Right forelimb (tissue), 1 donor: ENCODE data around the gene ACSF2.

Experiments
- DNase-seq: peaks from one replicate; pipeline ENCODE4 v3.0.0-alpha.2; 2018

Gene ACSF2

GRCh38 chr17:50505591-50506130 is 79.6 kb downstream of the ACSF2 start:
- DNase-seq: no peak

- DNase-seq: no peak
Observed at GRCh38 chr17:50506298-50506697, 80.3 kb downstream of the ACSF2 start.

- peak; percentile 89 for DNase-seq
Observed at GRCh38 chr17:50507871-50508572, 82.0 kb downstream of the ACSF2 start, which contains the start of gene MYCBPAP. TSS of gene MYCBPAP (plus strand) at chr17:50508439. CDS start at chr17:50508675, 236 bp downstream.

GRCh38 chr17:50508573-50509460 is 82.8 kb downstream of the ACSF2 start:
- no peak for DNase-seq

GRCh38 chr17:50511058-50511457 is 85.0 kb downstream of the ACSF2 start:
- no peak for DNase-seq

- no peak for DNase-seq
Observed at GRCh38 chr17:50513495-50513894, 87.5 kb downstream of the ACSF2 start.

- DNase-seq: no peak
Observed at GRCh38 chr17:50514388-50514787, 88.4 kb downstream of the ACSF2 start.

- no peak for DNase-seq
Observed at GRCh38 chr17:50514936-50515702, 89.1 kb downstream of the ACSF2 start.

- DNase-seq: no peak
Observed at GRCh38 chr17:50517011-50517410, 91.0 kb downstream of the ACSF2 start.

GRCh38 chr17:50517504-50518383 is 91.7 kb downstream of the ACSF2 start:
- no peak for DNase-seq

- no peak for DNase-seq
Observed at GRCh38 chr17:50518384-50519023, 92.5 kb downstream of the ACSF2 start.

- DNase-seq: no peak
Observed at GRCh38 chr17:50519141-50519834, 93.3 kb downstream of the ACSF2 start.

- no peak for DNase-seq
Observed at GRCh38 chr17:50520483-50520882, 94.5 kb downstream of the ACSF2 start.

- DNase-seq: no peak
Observed at GRCh38 chr17:50521514-50521913, 95.5 kb downstream of the ACSF2 start.

GRCh38 chr17:50522766-50523165 is 96.7 kb downstream of the ACSF2 start:
- no peak for DNase-seq

- no peak for DNase-seq
Observed at GRCh38 chr17:50523208-50523607, 97.2 kb downstream of the ACSF2 start.
